Fibroblast of lung (primary cell): Measurements from ENCODE around the gene TLE1. TPM values are rescaled to one million over a fixed set of nuclear protein-coding genes. Genes with fewer than 3 reads are reported as not detected.
"Not testable (repeated sequence)": the region's sequence is repeated elsewhere in the genome, so short reads cannot be mapped to it uniquely, and the experiment has no call there.

Experiments used
- DNase-seq, 2 donors: peaks; one replicate each; pipeline versions ENCODE4 v3.0.0 to v3.0.0-alpha.2; 2010; ENCODE audit warnings: low read depth in 2 of 2
- H2AFZ ChIP-seq: 2 replicates; pipeline ENCODE4 v1.5.1; 2012; ENCODE audit warnings: low read length, control low read depth, inconsistent platforms
- H3K27ac ChIP-seq: 2 replicates; pipeline ENCODE4 v1.5.1; 2011; ENCODE audit warnings: low read length, control low read depth; ENCODE audit not compliant: insufficient read depth
- H3K27me3 ChIP-seq: 2 replicates; pipeline ENCODE4 v1.5.1; 2011; ENCODE audit warnings: mild to moderate bottlenecking, low read length; ENCODE audit not compliant: control insufficient read depth, insufficient read depth
- H3K36me3 ChIP-seq: 2 replicates; pipeline ENCODE4 v1.5.1; 2011; ENCODE audit warnings: low read length; ENCODE audit not compliant: control insufficient read depth, insufficient read depth
- H3K4me1 ChIP-seq: 2 replicates; pipeline ENCODE4 v1.5.1; 2011; ENCODE audit warnings: low read length; ENCODE audit not compliant: control insufficient read depth, insufficient read depth; ENCODE audit errors: extremely low read depth
- H3K4me2 ChIP-seq: 2 replicates; pipeline ENCODE4 v1.5.1; 2011; ENCODE audit warnings: low read length, control low read depth; ENCODE audit not compliant: insufficient read depth; ENCODE audit errors: extremely low read depth
- H3K4me3 ChIP-seq, 4 experiments: fragments of 200-600 bp in 1 of 4; sonication (generic) in 1 of 4; replicated peaks in 1 of 4; 2 replicates each; pipeline ENCODE4 v1.5.1; 2011 to 2016; ENCODE audit warnings: low read length in 4 of 4, low read depth in 3 of 4, mild to moderate bottlenecking in 3 of 4, control low read depth in 2 of 4, inconsistent platforms in 1 of 4, mixed read lengths in 1 of 4; ENCODE audit not compliant: insufficient read depth in 1 of 4; ENCODE audit errors: control extremely low read depth in 1 of 4
- H3K79me2 ChIP-seq: 2 replicates; pipeline ENCODE4 v1.5.1; 2012; ENCODE audit warnings: mild to moderate bottlenecking, low read length, inconsistent platforms; ENCODE audit not compliant: control insufficient read depth, insufficient read depth
- H3K9ac ChIP-seq: 2 replicates; pipeline ENCODE4 v1.5.1; 2011; ENCODE audit warnings: mild to moderate bottlenecking, low read length, control low read depth; ENCODE audit not compliant: insufficient read depth
- H3K9me3 ChIP-seq: 2 replicates; pipeline ENCODE4 v1.5.1; 2012; ENCODE audit warnings: low read depth, low read length; ENCODE audit not compliant: control insufficient read depth, insufficient read depth
- H4K20me1 ChIP-seq: 2 replicates; pipeline ENCODE4 v1.5.1; 2011; ENCODE audit warnings: low read length; ENCODE audit not compliant: control insufficient read depth, insufficient read depth; ENCODE audit errors: extremely low read depth
- EZH2 ChIP-seq: IDR thresholded peaks from 2 replicates; pipeline ENCODE4 v1.5.1; 2012; ENCODE audit warnings: low read length, control low read depth, mild to moderate bottlenecking; ENCODE audit errors: missing control alignments
- polyA plus RNA-seq, 2 donors: library from polyadenylated mRNA; depleted of rRNA in 1 of 2; stranded (reverse) in 1 of 2; unstranded in 1 of 2; fragments of >200 nt; gene quantifications; 2 replicates each; pipeline ENCODE4 v1.2.1, GENCODE V29; 2011 to 2012; ENCODE audit warnings: missing spikeins in 1 of 2
- total RNA-seq: library from RNA; depleted of rRNA; stranded (reverse); fragments of >200 nt; gene quantifications from 2 replicates; pipeline ENCODE4 v1.2.1, GENCODE V29; 2014
- TF ChIP-seq, protein P1 (sequence below), 2 donors: IDR thresholded peaks in 1 of 2; conservative IDR thresholded peaks in 1 of 2; 1 replicate in 1 of 2; 2 replicates in 1 of 2; pipeline ENCODE4 v1.5.1; 2011 to 2012; ENCODE audit warnings: low read length in 2 of 2, control low read depth in 1 of 2, inconsistent platforms in 1 of 2, low read depth in 1 of 2, mild to moderate bottlenecking in 1 of 2

The TLE1 gene
- total and polyA plus RNA-seq, 2 donors (not counting 1 experiment from before 2014, with no cell fraction given), result 29.3 to 29.7 TPM

- Histone ChIP-seq H3K4me1 (peaks cover 8% of the 10 kb centered on the region), H3K9ac (no peak overlapping the region), H3K27ac (no peak overlapping the region), H4K20me1 (no peaks in the 10 kb centered on the region), H3K36me3 (peaks cover 9% of the 10 kb centered on the region), H3K4me2 (no peak overlapping the region), H3K27me3 (no peaks in the 10 kb centered on the region), H2AFZ (no peak overlapping the region), H3K9me3 (no peaks in the 10 kb centered on the region), H3K79me2 (no peaks in the 10 kb centered on the region), H3K4me3 (no peak overlapping the region)
- peak in 1 of 2 donors; percentile 73 for DNase-seq
- TF ChIP-seq EZH2, result no peak
- TF ChIP-seq, protein P1, sequence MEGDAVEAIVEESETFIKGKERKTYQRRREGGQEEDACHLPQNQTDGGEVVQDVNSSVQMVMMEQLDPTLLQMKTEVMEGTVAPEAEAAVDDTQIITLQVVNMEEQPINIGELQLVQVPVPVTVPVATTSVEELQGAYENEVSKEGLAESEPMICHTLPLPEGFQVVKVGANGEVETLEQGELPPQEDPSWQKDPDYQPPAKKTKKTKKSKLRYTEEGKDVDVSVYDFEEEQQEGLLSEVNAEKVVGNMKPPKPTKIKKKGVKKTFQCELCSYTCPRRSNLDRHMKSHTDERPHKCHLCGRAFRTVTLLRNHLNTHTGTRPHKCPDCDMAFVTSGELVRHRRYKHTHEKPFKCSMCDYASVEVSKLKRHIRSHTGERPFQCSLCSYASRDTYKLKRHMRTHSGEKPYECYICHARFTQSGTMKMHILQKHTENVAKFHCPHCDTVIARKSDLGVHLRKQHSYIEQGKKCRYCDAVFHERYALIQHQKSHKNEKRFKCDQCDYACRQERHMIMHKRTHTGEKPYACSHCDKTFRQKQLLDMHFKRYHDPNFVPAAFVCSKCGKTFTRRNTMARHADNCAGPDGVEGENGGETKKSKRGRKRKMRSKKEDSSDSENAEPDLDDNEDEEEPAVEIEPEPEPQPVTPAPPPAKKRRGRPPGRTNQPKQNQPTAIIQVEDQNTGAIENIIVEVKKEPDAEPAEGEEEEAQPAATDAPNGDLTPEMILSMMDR (conservative IDR thresholded peaks at IDR 0.05 in 1 of 2, IDR thresholded peaks at IDR 0.05 in 1 of 2; ENCODE audit: low read depth in 1 of 2, low read length in 2 of 2), result no peak
Observed at GRCh38 chr9:81609782-81610739, 79.3 kb downstream of the TLE1 start.

GRCh38 chr9:81608289-81608657 lies 81.1 kb downstream of the TLE1 start:
- Histone ChIP-seq H3K4me1 (peaks cover 8% of the 10 kb centered on the region), H3K4me3 (no peak overlapping the region)
- TF ChIP-seq, protein P1 (conservative IDR thresholded peaks at IDR 0.05 in 1 of 2, IDR thresholded peaks at IDR 0.05 in 1 of 2; ENCODE audit: low read depth in 1 of 2, low read length in 2 of 2), result no peak
- no peak for TF ChIP-seq EZH2

DNA sequence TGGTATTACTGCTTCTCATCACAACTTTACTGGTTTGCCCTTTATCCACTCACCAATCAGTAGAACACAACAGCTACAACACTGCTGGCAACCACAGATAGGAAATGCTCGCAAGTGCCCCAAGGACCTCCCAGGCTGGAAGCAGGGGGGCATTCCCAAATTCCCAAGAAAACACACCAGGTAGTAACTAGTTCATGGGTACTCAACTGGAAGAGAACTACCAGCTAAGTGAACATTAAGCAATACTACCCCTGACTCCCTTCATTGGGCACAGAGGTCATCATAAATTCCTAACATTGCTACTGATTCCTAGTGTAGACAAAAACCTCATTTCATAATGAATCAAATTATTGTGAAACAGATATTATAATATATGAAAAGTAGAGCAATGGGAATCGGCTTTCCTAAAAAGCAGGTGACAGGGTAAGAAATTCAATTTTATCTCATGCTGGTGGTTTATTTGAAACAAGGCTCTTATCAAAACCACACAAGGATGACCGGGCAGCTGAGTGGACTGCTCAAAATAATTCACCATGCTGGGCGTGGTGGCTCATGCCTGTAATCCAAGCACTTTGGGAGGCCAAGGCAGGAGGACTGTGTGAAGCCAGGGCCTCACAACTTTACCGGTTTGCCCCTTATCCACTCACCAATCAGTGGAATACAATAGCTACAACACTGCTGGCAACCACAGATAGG lies 81.6 kb downstream of the TLE1 start:
- no peak for TF ChIP-seq EZH2
- TF ChIP-seq, protein P1 (conservative IDR thresholded peaks at IDR 0.05 in 1 of 2, IDR thresholded peaks at IDR 0.05 in 1 of 2; ENCODE audit: low read depth in 1 of 2, low read length in 2 of 2), result no peak
- no peak for DNase-seq

More at GRCh38 chr9:81608289-81608657, 81.1 kb downstream of the TLE1 start:
- Histone ChIP-seq H3K4me2 (no peak overlapping the region), H3K27me3 (no peaks in the 10 kb centered on the region), H3K79me2 (no peaks in the 10 kb centered on the region), H3K9ac (no peak overlapping the region), H4K20me1 (no peaks in the 10 kb centered on the region), H3K27ac (no peak overlapping the region), H2AFZ (no peak overlapping the region), H3K36me3 (peaks cover 10% of the 10 kb centered on the region), H3K9me3 (no peaks in the 10 kb centered on the region)
- no peak for DNase-seq

DNA sequence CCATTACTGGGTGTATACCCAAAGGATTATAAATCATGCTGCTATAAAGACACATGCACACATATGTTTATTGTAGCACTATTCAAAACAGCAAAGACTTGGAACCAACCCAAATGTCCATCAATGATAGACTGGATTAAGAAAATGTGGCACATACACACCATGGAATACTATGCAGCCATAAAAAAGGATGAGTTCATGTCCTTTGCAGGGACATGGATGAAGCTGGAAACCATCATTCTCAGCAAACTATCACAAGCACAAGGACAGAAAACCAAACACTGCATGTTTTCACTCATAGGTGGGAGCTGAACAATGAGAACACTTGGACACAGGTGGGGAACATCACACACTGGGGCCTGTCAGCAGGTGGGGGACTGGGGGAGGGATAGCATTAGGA lies 83.1 kb downstream of the TLE1 start:
- not testable (repeated sequence) for H3K4me1 ChIP-seq, H3K4me2 ChIP-seq, H2AFZ ChIP-seq, DNase-seq, H3K4me3 ChIP-seq, H3K36me3 ChIP-seq, H3K9me3 ChIP-seq, H3K27ac ChIP-seq, H3K9ac ChIP-seq, H3K79me2 ChIP-seq, H4K20me1 ChIP-seq, H3K27me3 ChIP-seq

More for the DNA sequence above, 81.6 kb downstream of the TLE1 start:
- H3K9ac ChIP-seq, result no peak overlapping the region
- no peaks in the 10 kb centered on the region for H3K27me3 ChIP-seq
- H3K4me2 ChIP-seq, result no peak overlapping the region
- no peak overlapping the region for H2AFZ ChIP-seq
- H4K20me1 ChIP-seq, result no peaks in the 10 kb centered on the region
- H3K9me3 ChIP-seq, result no peaks in the 10 kb centered on the region
- peaks cover 6% of the 10 kb centered on the region for H3K4me1 ChIP-seq
- no peaks in the 10 kb centered on the region for H3K79me2 ChIP-seq
- no peak overlapping the region for H3K27ac ChIP-seq
- H3K4me3 ChIP-seq, result no peak overlapping the region
- H3K36me3 ChIP-seq, result peaks cover 10% of the 10 kb centered on the region
